ENCODE measurements around the gene PHACTR1. TPM values are rescaled to one million over a fixed set of nuclear protein-coding genes. Genes with fewer than 3 reads are reported as not detected.

Gene PHACTR1
- total and polyA plus RNA-seq, 8 donors, result 1.4 to 12.4 (median 9.3) TPM

- ATAC-seq (no peak), DNase-seq (no peak), FAIRE-seq (no peak)
- H3K4me1 ChIP-seq, result no peaks in the 10 kb centered on the region
- TF ChIP-seq CTCF (IDR thresholded peaks at IDR 0.05), result no peak
- WGBS, 2 donors, result 79 to 91% methylated on average over 4 of the region's 4 CpGs
- peaks cover 0 to under 1% (median 0%) of the 10 kb centered on the region in 4 donors for H3K27me3 ChIP-seq
- no peaks in the 10 kb centered on the region for H3K36me3 ChIP-seq
- intact Hi-C loops (cut with DNase I), result no loop called here
- H3K27ac ChIP-seq, result no peak overlapping the region
- no peak overlapping the region for H3K4me3 ChIP-seq
- H3K9me3 ChIP-seq, result no peaks in the 10 kb centered on the region
Measured at GRCh38 chr6:12698298-12698697, 18.3 kb upstream of the PHACTR1 start.

GRCh38 chr6:12704946-12705345 is 11.6 kb upstream of the PHACTR1 start:
- ATAC-seq (no peak), DNase-seq (no peak), FAIRE-seq (no peak)
- Histone ChIP-seq H3K4me3 (no peak overlapping the region), H3K4me1 (no peaks in the 10 kb centered on the region), H3K27ac (no peak overlapping the region), H3K27me3 (peaks cover 0 to 4% (median 0%) of the 10 kb centered on the region in 4 donors), H3K36me3 (no peaks in the 10 kb centered on the region), H3K9me3 (no peaks in the 10 kb centered on the region)
- WGBS, 2 donors, result 49 to 74% methylated on average over 1 of the region's 1 CpG
- intact Hi-C loops (cut with DNase I), result no loop called here
- no peak for TF ChIP-seq CTCF (IDR thresholded peaks at IDR 0.05)

- no peak for DNase-seq
- H3K27ac ChIP-seq, result no peak overlapping the region
- 63 to 84% methylated on average over 1 of the region's 1 CpG for WGBS, 2 donors
- H3K9me3 ChIP-seq, result no peaks in the 10 kb centered on the region
- no peak for ATAC-seq
- no peaks in the 10 kb centered on the region for H3K4me1 ChIP-seq
- no peaks in the 10 kb centered on the region for H3K27me3 ChIP-seq
- no peak overlapping the region for H3K4me3 ChIP-seq
- no peaks in the 10 kb centered on the region for H3K36me3 ChIP-seq
- intact Hi-C loops (cut with DNase I), result no loop called here
- no peak for FAIRE-seq
- no peak for TF ChIP-seq CTCF (IDR thresholded peaks at IDR 0.05)
Measured at GRCh38 chr6:12709116-12709515, 7.5 kb upstream of the PHACTR1 start.

GRCh38 chr6:12709556-12710232 is 6.9 kb upstream of the PHACTR1 start:
- H3K4me1 ChIP-seq, result no peaks in the 10 kb centered on the region
- intact Hi-C loops (cut with DNase I), result no loop called here
- no peaks in the 10 kb centered on the region for H3K36me3 ChIP-seq
- H3K27ac ChIP-seq, result no peak overlapping the region
- no peak for FAIRE-seq
- WGBS, 2 donors, result 16 to 17% methylated on average over 3 of the region's 3 CpGs
- peaks cover 0 to 4% (median 0%) of the 10 kb centered on the region in 4 donors for H3K27me3 ChIP-seq
- no peak for TF ChIP-seq CTCF (IDR thresholded peaks at IDR 0.05)
- H3K9me3 ChIP-seq, result no peaks in the 10 kb centered on the region
- H3K4me3 ChIP-seq, result no peak overlapping the region
- DNase-seq, result no peak
- no peak for ATAC-seq

GRCh38 chr6:12710921-12711320 is 5.6 kb upstream of the PHACTR1 start:
- DNase-seq (no peak), FAIRE-seq (no peak), ATAC-seq (no peak)
- 57 to 69% methylated on average over 4 of the region's 4 CpGs for WGBS, 2 donors
- Histone ChIP-seq H3K27ac (no peak overlapping the region), H3K4me1 (no peaks in the 10 kb centered on the region), H3K4me3 (no peak overlapping the region), H3K9me3 (no peaks in the 10 kb centered on the region), H3K27me3 (peaks cover 0 to 11% (median 0%) of the 10 kb centered on the region in 4 donors), H3K36me3 (no peaks in the 10 kb centered on the region)
- TF ChIP-seq CTCF (IDR thresholded peaks at IDR 0.05), result no peak
- intact Hi-C loops (cut with DNase I), result no loop called here

Measured in pancreas (tissue), 10 donors.